Heart left ventricle (tissue), 16 donors: ENCODE data around the gene UST. TPM values are rescaled to one million over a fixed set of nuclear protein-coding genes. Genes with fewer than 3 reads are reported as not detected.

ENCODE experiments used
- ATAC-seq, 4 donors: fragments of 200-7000 bp; cut with Tn5 transposase; one replicate each; pipeline ENCODE4 v1.9.1; 2020 to 2022; ENCODE audit warnings: moderate library complexity in 4 of 4, mild to moderate bottlenecking in 3 of 4, moderate number of reproducible peaks in 1 of 4
- DNase-seq, 5 donors: peaks; one replicate each; pipeline ENCODE4 v3.0.0-alpha.2; 2020
- H3K27ac ChIP-seq, 12 donors: fragments of 200-600 bp; sonication (generic) in 4 of 12; one replicate each; pipeline versions ENCODE4 v1.5.0 to v1.8.0; 2016 to 2022; ENCODE audit warnings: mild to moderate bottlenecking in 2 of 12
- H3K27me3 ChIP-seq, 9 donors: fragments of 200-600 bp; sonication (generic) in 2 of 9; one replicate each; pipeline versions ENCODE4 v1.5.1 to v1.8.0; 2016 to 2022; ENCODE audit warnings: mild to moderate bottlenecking in 3 of 9
- H3K36me3 ChIP-seq, 9 donors: fragments of 200-600 bp; sonication (generic) in 2 of 9; one replicate each; pipeline versions ENCODE4 v1.5.0 to v1.8.0; 2018 to 2022; ENCODE audit warnings: mild to moderate bottlenecking in 2 of 9
- H3K4me1 ChIP-seq, 12 donors: fragments of 200-600 bp; sonication (generic) in 4 of 12; one replicate each; pipeline versions ENCODE4 v1.5.0 to v1.8.0; 2016 to 2022; ENCODE audit warnings: mild to moderate bottlenecking in 3 of 12
- H3K4me3 ChIP-seq, 12 donors: fragments of 200-600 bp; sonication (generic) in 4 of 12; one replicate each; pipeline versions ENCODE4 v1.5.0 to v1.8.0; 2017 to 2022; ENCODE audit warnings: mild to moderate bottlenecking in 9 of 12, moderate library complexity in 4 of 12
- H3K9me3 ChIP-seq, 12 donors: fragments of 200-600 bp; sonication (generic) in 4 of 12; one replicate each; pipeline versions ENCODE4 v1.5.0 to v1.8.0; 2016 to 2022; ENCODE audit warnings: mild to moderate bottlenecking in 1 of 12
- POLR2A ChIP-seq, 2 donors: fragments of 450-650 bp; IDR thresholded peaks; one replicate each; pipeline ENCODE4 v1.6.1; 2017; ENCODE audit warnings: antibody characterized with exemption in 2 of 2, mild to moderate bottlenecking in 2 of 2, moderate library complexity in 2 of 2
- WGBS, 4 donors: extraction: QIAGEN DNeasy Blood & Tissue Kit in 2 of 4; methylation state at CpG; one replicate each; pipeline versions ENCODE4 v1.1.5 to v1.1.7; 2013 to 2018; 5-methylcytosine and 5-hydroxymethylcytosine counted together
- intact Hi-C, 10 donors: fragments of 100-400 bp; cut with DNase I; formaldehyde crosslinking; loops; one replicate each; pipeline versions ENCODE4 v1.11.1 to v1.14.2; 2022
- polyA plus RNA-seq, 2 donors: library from polyadenylated mRNA; stranded (reverse); fragments of 200-250 nt; gene quantifications; one replicate each; pipeline ENCODE4 v1.2.3, GENCODE V29; 2013
- total RNA-seq, 9 donors: library from RNA; depleted of rRNA in 2 of 9; stranded (reverse); fragments of >200 nt in 2 of 9; fragmentation: NEBNext Ultra II Directional in 3 of 9; extraction: Animal tissue kit (Norgen Biotek cat#: 25700) in 3 of 9; gene quantifications; one replicate each; pipeline versions ENCODE4 v1.1.0 to v1.2.4, GENCODE V29; 2016 to 2023
- TF ChIP-seq, protein P1 (sequence below), 12 donors: fragments of 200-600 bp; sonication (generic) in 4 of 12; IDR thresholded peaks; one replicate each; pipeline versions ENCODE4 v1.5.0 to v1.8.0; 2018 to 2022; ENCODE audit warnings: antibody characterized with exemption in 12 of 12, mild to moderate bottlenecking in 5 of 12
- donor health status: ischemic (EF 13 %, LVEDD 7.1; RV severe dilation, severe dysfunction).
- donor health status: healthy with polysubstance abuse.
- donor health status: DM: no; HTN: yes; CAD: no.
- donor health status: DM: no; HTN: no; CAD: no.
- donor health status: ischemic (EF 25% LVEDD 6.9; RV normal size, moderate dysfunction).
- donor health status: ischemic (EF 25% LVEDD 5.7; RV mildly dilated, moderate dysfunction).
- donor health status: healthy.
- donor health status: DM: yes; HTN: yes; CAD: no.
- donor health status: ischemic (EF 35%, LVEDD 5.7; RV mildly dilated, moderate dysfunction).
- donor health status: nonischemic (EF 11% LVEDD 7.7; RV severe dilation, severe dysfunction).
- donor health status: DM: yes; HTN: yes; CAD: no.
- donor health status: PGD.
- donor health status: ischemic (EF 29% LVEDD 5.4; RV normal size, mild dysfunction).
- donor health status: nonischemic (EF 23%, LVEDD 6.1; RV moderate dilation, normal function).

Gene UST
- total and polyA plus RNA-seq, 11 donors, result 1.1 to 5.8 (median 2.7) TPM

DNA sequence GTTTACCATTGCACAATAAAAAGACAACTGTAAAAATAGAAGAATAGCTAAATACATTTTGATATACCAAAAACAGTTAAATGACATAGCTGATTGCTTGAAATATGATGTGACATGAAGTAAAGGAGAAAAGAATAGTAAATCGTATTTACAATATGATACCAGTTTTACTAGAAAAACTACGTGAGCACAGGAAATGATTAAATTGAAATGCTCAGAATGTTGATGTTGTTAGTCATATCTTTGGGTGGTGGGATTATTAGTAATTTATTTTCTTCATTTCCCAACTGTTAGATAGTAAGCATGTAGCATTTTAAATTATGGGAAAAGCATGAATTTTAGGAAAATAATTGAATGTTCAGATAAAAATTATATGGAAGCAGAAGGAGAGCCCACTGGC is 302.4 kb downstream of the UST start:
- peaks cover 0 to 19% (median 2%) of the 10 kb centered on the region in 12 donors for H3K4me1 ChIP-seq
- intact Hi-C loops, result loop anchor here in 1 of 10 donors (5.0 kb wide), 1 partner anchor 373 kb away; no protein-coding TSS in a partner anchor
- H3K9me3 ChIP-seq, result no peaks in the 10 kb centered on the region
- H3K27ac ChIP-seq, result no peak overlapping the region
- whole genome bisulfite sequencing, 4 donors, result 83 to 87% (median 85%) methylated on average over 2 of the region's 2 CpGs
- H3K36me3 ChIP-seq, result no peaks in the 10 kb centered on the region
- no peak for DNase-seq
- no peak for ATAC-seq
- H3K27me3 ChIP-seq, result no peaks in the 10 kb centered on the region
- H3K4me3 ChIP-seq, result no peak overlapping the region
- no peak for TF ChIP-seq POLR2A (IDR thresholded peaks at IDR 0.05)
- TF ChIP-seq, protein P1, sequence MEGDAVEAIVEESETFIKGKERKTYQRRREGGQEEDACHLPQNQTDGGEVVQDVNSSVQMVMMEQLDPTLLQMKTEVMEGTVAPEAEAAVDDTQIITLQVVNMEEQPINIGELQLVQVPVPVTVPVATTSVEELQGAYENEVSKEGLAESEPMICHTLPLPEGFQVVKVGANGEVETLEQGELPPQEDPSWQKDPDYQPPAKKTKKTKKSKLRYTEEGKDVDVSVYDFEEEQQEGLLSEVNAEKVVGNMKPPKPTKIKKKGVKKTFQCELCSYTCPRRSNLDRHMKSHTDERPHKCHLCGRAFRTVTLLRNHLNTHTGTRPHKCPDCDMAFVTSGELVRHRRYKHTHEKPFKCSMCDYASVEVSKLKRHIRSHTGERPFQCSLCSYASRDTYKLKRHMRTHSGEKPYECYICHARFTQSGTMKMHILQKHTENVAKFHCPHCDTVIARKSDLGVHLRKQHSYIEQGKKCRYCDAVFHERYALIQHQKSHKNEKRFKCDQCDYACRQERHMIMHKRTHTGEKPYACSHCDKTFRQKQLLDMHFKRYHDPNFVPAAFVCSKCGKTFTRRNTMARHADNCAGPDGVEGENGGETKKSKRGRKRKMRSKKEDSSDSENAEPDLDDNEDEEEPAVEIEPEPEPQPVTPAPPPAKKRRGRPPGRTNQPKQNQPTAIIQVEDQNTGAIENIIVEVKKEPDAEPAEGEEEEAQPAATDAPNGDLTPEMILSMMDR (IDR thresholded peaks at IDR 0.05), result no peak

DNA sequence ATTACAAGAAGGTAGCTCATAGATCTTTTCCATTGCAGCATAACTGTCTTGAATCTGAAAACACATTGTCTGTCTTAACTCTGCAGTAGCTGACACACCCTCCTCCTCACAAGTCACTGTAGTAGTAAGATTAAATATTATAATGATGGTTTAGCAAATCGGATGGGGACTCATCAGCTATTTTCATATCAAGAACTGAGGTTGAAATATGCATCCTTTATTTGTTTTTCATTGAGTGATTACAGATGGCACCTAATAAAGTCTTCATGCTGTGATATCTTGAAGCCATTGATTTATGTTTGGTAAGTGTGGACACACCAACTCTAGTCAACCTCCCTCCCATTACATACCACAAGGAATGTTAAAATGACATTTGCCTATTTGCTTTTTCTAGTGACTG is 303.3 kb downstream of the UST start:
- Histone ChIP-seq H3K27ac (no peak overlapping the region), H3K4me1 (peaks cover 0 to 19% (median 2%) of the 10 kb centered on the region in 12 donors), H3K4me3 (no peak overlapping the region), H3K27me3 (no peaks in the 10 kb centered on the region), H3K9me3 (no peaks in the 10 kb centered on the region), H3K36me3 (no peaks in the 10 kb centered on the region)
- DNase-seq (no peak), ATAC-seq (no peak)
- intact Hi-C loops, result no loop called here
- TF ChIP-seq, protein P1 (IDR thresholded peaks at IDR 0.05), result no peak
- TF ChIP-seq POLR2A (IDR thresholded peaks at IDR 0.05), result no peak
- 85 to 98% (median 87%) methylated on average over 1 of the region's 1 CpG for WGBS, 4 donors

DNA sequence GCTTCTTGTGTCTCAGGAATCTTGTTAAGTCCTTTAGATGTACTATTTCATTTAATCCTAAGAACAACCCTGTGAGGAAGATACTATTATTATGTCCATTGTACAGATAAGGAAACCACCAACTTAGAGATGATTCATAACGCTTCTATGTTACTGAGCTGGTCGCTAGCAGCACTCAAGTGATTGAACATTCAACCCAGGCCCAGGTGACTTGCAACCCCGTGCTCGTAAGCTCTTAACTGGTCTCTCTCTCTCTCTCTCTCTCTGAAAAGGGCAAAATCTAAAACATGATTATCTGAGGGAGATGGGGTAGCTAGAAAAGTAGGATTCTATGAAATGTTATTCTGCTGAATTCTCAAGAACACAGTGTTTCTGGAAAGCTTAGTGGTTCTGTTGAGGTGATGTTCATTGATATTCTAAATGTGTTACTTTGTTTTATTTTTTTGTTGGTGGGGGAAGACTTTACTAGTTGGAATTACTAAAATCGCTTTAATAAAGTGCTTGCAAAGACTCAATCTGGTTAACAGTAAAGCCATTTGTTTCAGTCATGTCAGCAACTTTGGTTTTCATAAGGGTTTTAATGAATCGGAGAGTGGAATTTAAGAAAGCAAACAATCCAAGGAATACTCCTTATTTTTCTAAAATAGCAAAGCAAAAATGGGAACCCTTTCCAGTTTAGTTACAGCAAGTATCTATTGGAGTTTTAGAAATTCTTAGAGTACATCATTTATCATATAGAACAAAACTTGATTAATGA is 305.7 kb downstream of the UST start:
- no peak for ATAC-seq
- no peaks in the 10 kb centered on the region for H3K27me3 ChIP-seq
- H3K36me3 ChIP-seq, result no peaks in the 10 kb centered on the region
- DNase-seq, result no peak
- H3K27ac ChIP-seq, result no peak overlapping the region
- no peak overlapping the region for H3K4me3 ChIP-seq
- intact Hi-C loops, result no loop called here
- 82 to 95% (median 89%) methylated on average over 6 of the region's 6 CpGs for WGBS, 4 donors
- no peak for TF ChIP-seq POLR2A (IDR thresholded peaks at IDR 0.05)
- TF ChIP-seq, protein P1 (IDR thresholded peaks at IDR 0.05), result no peak
- H3K9me3 ChIP-seq, result no peaks in the 10 kb centered on the region
- peaks cover 0 to 9% (median 0%) of the 10 kb centered on the region in 12 donors for H3K4me1 ChIP-seq

DNA sequence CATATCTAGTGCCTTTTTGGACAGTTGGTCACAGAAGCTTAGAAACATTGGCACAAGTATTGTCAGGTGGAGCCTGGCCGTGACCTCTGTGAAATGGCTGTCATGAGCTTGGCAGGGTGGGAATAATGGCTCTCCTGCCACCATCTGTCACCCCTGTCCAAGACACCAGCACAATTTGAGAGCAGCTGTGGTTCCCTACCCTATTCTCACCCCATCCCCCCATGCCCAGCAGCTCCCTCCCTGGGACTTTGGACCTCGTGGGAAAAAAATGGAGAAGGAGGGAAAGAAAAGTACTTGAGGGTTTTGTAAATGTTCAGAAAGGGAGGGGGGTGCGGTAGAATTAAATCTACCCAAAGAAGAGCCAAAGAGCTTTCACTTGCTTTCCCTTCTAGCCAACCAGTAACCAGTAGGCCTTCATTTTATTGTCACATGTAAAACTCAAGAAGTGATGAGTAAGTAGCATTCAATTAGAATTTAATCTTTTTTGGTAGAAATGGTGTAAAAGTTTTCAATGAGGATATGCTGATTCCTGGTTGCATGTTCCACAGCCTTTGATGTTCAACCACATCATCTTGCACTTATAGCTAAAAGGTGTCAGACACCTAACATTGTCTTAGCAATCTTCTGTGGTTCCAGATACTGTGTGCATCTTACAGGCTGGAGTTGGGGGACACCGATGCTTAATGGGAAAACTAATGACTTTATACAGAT is 307.2 kb downstream of the UST start:
- no peak for TF ChIP-seq POLR2A (IDR thresholded peaks at IDR 0.05)
- TF ChIP-seq, protein P1 (IDR thresholded peaks at IDR 0.05), result no peak

More for the DNA sequence above, 307.2 kb downstream of the UST start:
- Histone ChIP-seq H3K9me3 (no peaks in the 10 kb centered on the region), H3K4me1 (peaks cover 0 to 8% (median 0%) of the 10 kb centered on the region in 12 donors), H3K27ac (no peak overlapping the region), H3K36me3 (no peaks in the 10 kb centered on the region), H3K27me3 (no peaks in the 10 kb centered on the region), H3K4me3 (no peak overlapping the region)
- DNase-seq, result no peak
- WGBS, 4 donors, result 91 to 96% (median 94%) methylated on average over 4 of the region's 4 CpGs
- ATAC-seq, result no peak
- intact Hi-C loops, result no loop called here
